GM12878 (cell line): Measurements from ENCODE around the gene LMAN1L. TPM values are rescaled to one million over a fixed set of nuclear protein-coding genes. Genes with fewer than 3 reads are reported as not detected.
A peak's percentile ranks its signal among the peaks of the same experiment; 100 is the strongest.

Experiments
- BRCA1 ChIP-seq: IDR thresholded peaks from 2 replicates; pipeline ENCODE4 v1.6.1; 2011; ENCODE audit warnings: low read depth, low read length, improper control_type of control experiment
- FOS ChIP-seq: IDR thresholded peaks from 3 replicates; pipeline ENCODE4 v1.6.1; 2011; ENCODE audit warnings: borderline replicate concordance; ENCODE audit not compliant: insufficient read length; ENCODE audit errors: extremely low read depth
- HSF1 ChIP-seq: fragments of 150-350 bp; IDR thresholded peaks from 2 replicates; pipeline ENCODE4 v1.6.1; 2014; ENCODE audit warnings: mild to moderate bottlenecking, low read depth, low read length
- LARP7 ChIP-seq: fragments of 450-650 bp; IDR thresholded peaks from 2 replicates; pipeline ENCODE4 v1.6.1; 2017; ENCODE audit warnings: mild to moderate bottlenecking
- NFIC ChIP-seq: IDR thresholded peaks from 2 replicates; pipeline ENCODE4 v1.6.1; 2012; ENCODE audit warnings: low read depth, mild to moderate bottlenecking, inconsistent platforms, low read length, moderate library complexity
- PRDM15 ChIP-seq: fragments of 450-650 bp; formaldehyde crosslinking; IDR thresholded peaks from 2 replicates; pipeline ENCODE4 v1.4.0; 2020; ENCODE audit warnings: mild to moderate bottlenecking, moderate library complexity
- RBBP5 ChIP-seq: fragments of 200-600 bp; sonication (generic); conservative IDR thresholded peaks from 2 replicates; pipeline ENCODE4 v1.6.1; 2016
- RCOR1 ChIP-seq: conservative IDR thresholded peaks from 2 replicates; pipeline ENCODE4 v1.6.1; 2012; ENCODE audit warnings: low read depth, low read length, improper control_type of control experiment
- REST ChIP-seq: IDR thresholded peaks from 2 replicates; pipeline ENCODE4 v1.6.1; 2012; ENCODE audit warnings: mild to moderate bottlenecking, low read depth, low read length
- SP1 ChIP-seq: IDR thresholded peaks from one replicate; pipeline ENCODE4 v1.6.1; 2011; ENCODE audit warnings: low read depth, low read length
- SREBF2 ChIP-seq: IDR thresholded peaks from 2 replicates; pipeline ENCODE4 v1.6.1; 2012; ENCODE audit warnings: mild to moderate bottlenecking, low read length
- YBX1 ChIP-seq: fragments of 450-650 bp; IDR thresholded peaks from 2 replicates; pipeline ENCODE4 v1.6.1; 2016; ENCODE audit warnings: antibody characterized with exemption
- ZBTB33 ChIP-seq: fragments of 450-650 bp; IDR thresholded peaks from 2 replicates; pipeline ENCODE4 v1.6.1; 2017; ENCODE audit warnings: mild to moderate bottlenecking
- polyA plus RNA-seq, 11 experiments: library from polyadenylated mRNA; depleted of rRNA in 4 of 11; unstranded in 6 of 11; stranded (reverse) in 5 of 11; fragments of >200 nt; fragmentation: Nextera tagmentation in 4 of 11; fragmentation: Illumina TruSeq in 1 of 11; extraction: Ambion mirVana in 4 of 11; extraction: Trizol in 1 of 11; gene quantifications; 1 replicate in 1 of 11; 2 replicates in 10 of 11; pipeline versions ENCODE4 v1.2.1 to v1.2.3, GENCODE V29; 2011 to 2016; ENCODE audit warnings: inconsistent platforms in 2 of 11, missing spikeins in 2 of 11, low read depth in 1 of 11
- total RNA-seq, 4 experiments: library from RNA; depleted of rRNA in 3 of 4; stranded (reverse); fragments of >200 nt in 3 of 4; fragmentation: Illumina TruSeq in 1 of 4; extraction: Trizol in 1 of 4; gene quantifications; 2 replicates each; pipeline versions ENCODE4 v1.2.1 to v1.2.3, GENCODE V29; 2013 to 2021
- TF ChIP-seq, protein P1 (sequence below): IDR thresholded peaks from 2 replicates; pipeline ENCODE4 v1.6.1; 2011; ENCODE audit warnings: mild to moderate bottlenecking, low read depth, low read length, moderate library complexity; ENCODE audit not compliant: insufficient replicate concordance
- TF ChIP-seq, protein P2 (sequence below): IDR thresholded peaks from 2 replicates; pipeline ENCODE4 v1.6.1; 2011; ENCODE audit warnings: borderline replicate concordance, low read depth, mild to moderate bottlenecking, moderate library complexity, mixed read lengths, low read length; ENCODE audit not compliant: insufficient read depth; ENCODE audit errors: extremely low read length

LMAN1L gene
- total and polyA plus RNA-seq, 10 of the 15 experiments (the other 5 are each of a cell fraction or from before 2014, with no cell fraction given): not detected

- no peak for TF ChIP-seq ZBTB33
- TF ChIP-seq SREBF2: no peak; the same call in 1 of the 2 replicates
- TF ChIP-seq, protein P1, sequence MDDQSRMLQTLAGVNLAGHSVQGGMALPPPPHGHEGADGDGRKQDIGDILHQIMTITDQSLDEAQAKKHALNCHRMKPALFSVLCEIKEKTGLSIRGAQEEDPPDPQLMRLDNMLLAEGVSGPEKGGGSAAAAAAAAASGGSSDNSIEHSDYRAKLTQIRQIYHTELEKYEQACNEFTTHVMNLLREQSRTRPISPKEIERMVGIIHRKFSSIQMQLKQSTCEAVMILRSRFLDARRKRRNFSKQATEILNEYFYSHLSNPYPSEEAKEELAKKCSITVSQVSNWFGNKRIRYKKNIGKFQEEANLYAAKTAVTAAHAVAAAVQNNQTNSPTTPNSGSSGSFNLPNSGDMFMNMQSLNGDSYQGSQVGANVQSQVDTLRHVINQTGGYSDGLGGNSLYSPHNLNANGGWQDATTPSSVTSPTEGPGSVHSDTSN: peak; percentile 22
- TF ChIP-seq NFIC: no peak
- no peak for TF ChIP-seq FOS
- TF ChIP-seq PRDM15 (CRISPR knock-in tag): no peak
- TF ChIP-seq YBX1: no peak
- 0 out of 2 replicates have a peak, but pooled peaks have one; percentile 50 for TF ChIP-seq RBBP5
- 0 out of 2 replicates have a peak, but pooled peaks have one; percentile 36 for TF ChIP-seq REST
- TF ChIP-seq BRCA1: peak; percentile 51; the same call in 1 of the 2 replicates
- no peak for TF ChIP-seq HSF1
- peak; percentile 80 for TF ChIP-seq SP1
- TF ChIP-seq, protein P2, sequence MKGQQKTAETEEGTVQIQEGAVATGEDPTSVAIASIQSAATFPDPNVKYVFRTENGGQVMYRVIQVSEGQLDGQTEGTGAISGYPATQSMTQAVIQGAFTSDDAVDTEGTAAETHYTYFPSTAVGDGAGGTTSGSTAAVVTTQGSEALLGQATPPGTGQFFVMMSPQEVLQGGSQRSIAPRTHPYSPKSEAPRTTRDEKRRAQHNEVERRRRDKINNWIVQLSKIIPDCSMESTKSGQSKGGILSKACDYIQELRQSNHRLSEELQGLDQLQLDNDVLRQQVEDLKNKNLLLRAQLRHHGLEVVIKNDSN: no peak
- peak; percentile 67; the same call in 1 of the 2 replicates for TF ChIP-seq LARP7
- TF ChIP-seq RCOR1: no peak
These were observed 25.2 kb upstream of the LMAN1L start (continued) for GRCh38 chr15:74787251-74788041.
